ENCODE measurements around the gene GPD2.

DNA sequence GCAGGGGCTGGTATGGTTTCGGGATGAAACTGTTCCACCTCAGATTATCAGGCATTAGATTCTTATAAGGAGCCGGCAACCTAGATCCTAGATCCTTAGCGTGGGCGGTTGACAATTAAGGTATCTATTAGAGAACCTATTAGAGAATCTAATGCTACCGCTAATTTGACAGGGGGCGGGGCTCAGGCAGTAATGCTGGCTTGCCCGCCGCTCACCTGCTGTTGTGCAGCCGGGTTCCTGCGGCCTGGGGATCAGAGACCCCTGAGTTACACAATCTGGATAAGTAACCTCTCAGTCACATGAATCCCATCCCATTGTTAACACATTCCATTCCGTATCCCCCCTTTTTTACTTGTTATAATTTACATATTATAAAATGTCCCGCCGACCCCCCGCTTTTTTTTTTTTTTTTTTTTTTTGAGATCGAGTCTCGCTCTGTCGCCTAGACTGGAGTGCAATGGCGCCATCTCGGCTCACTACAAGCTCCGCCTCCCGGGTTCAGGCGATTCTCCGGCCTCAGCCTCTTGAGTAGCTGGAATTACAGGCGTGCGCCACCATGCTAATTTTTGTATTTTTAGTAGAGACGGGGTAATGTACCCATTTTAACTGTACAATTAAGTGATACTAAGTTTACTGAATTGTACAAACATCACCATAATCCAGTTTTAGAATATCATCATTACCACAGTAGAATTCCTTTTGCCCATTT, 42.0 kb upstream of the GPD2 start:
- TF ChIP-seq CTCF (conservative IDR thresholded peaks at IDR 0.05 in 1 of 2, IDR thresholded peaks at IDR 0.05 in 1 of 2; ENCODE audit: extremely low read depth in 1 of 2, insufficient read depth in 1 of 2, low read depth in 1 of 2, low read length in 2 of 2) (no peak), EZH2 (IDR thresholded peaks at IDR 0.05; ENCODE audit: borderline replicate concordance, low read length) (no peak)
